ENCODE measurements around the gene LEF1. TPM values are rescaled to one million over a fixed set of nuclear protein-coding genes. Genes with fewer than 3 reads are reported as not detected.

LEF1 gene
- total and polyA plus RNA-seq, 9 of the 15 experiments (the other 6 are each of a cell fraction or from before 2014, with no cell fraction given) = 15.1 to 81.1 (median 29.7) TPM

DNA sequence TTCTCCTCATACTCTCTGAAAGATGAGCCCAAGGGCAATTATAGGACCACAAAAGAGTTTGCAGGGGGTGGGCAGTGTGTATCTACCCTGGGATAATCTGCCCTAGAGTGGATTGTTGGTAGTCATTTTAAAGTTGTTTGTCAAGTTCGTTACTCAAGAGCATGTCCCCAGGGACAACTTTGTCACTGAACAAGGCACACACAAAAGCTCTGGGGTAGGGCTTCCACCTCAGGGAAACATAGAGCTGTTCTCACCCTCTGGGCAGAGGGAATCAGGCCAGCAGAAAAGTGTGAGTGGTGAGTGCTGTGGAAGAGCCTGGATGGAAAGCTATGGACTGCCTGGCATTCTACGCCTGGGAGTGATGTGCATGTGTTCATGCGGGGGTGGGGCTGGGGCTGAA is 23.3 kb upstream of the LEF1 start:
- H3K36me3 ChIP-seq (ENCODE audit: control insufficient read depth, insufficient read depth, low read length) = no peaks in the 10 kb centered on the region
- no peak overlapping the region for H3K27ac ChIP-seq (ENCODE audit: extremely low read depth, low read depth, low read length)
- H3K4me1 ChIP-seq (replicated peaks in 1 of 2; ENCODE audit: control insufficient read depth in 2 of 2, insufficient read depth in 2 of 2, low read length in 2 of 2) = no peaks in the 10 kb centered on the region
- no peak for TF ChIP-seq ZBTB7A (IDR thresholded peaks at IDR 0.05; ENCODE audit: borderline replicate concordance, control insufficient read depth, low read depth, low read length)
- no peak for TF ChIP-seq MYBL2 (IDR thresholded peaks at IDR 0.05; ENCODE audit: low read depth)
- no peak for TF ChIP-seq MYBL2 (CRISPR knock-in tag; IDR thresholded peaks at IDR 0.05; ENCODE audit: borderline replicate concordance)
- no peak for TF ChIP-seq ZNF121 (CRISPR knock-in tag; conservative IDR thresholded peaks at IDR 0.05)
- no peak for TF ChIP-seq PHF21A (IDR thresholded peaks at IDR 0.05; ENCODE audit: borderline replicate concordance, low read depth)
- TF ChIP-seq RBM14 (IDR thresholded peaks at IDR 0.05; ENCODE audit: borderline replicate concordance, insufficient read depth, low read depth, low read length) = no peak
- no peak for TF ChIP-seq HDAC8 (tag; IDR thresholded peaks at IDR 0.05)
- no peak for TF ChIP-seq SOX6 (IDR thresholded peaks at IDR 0.05)
- TF ChIP-seq CREB3L1 (IDR thresholded peaks at IDR 0.05; ENCODE audit: borderline replicate concordance, low read depth) = no peak
- no peak for TF ChIP-seq PTRF (tag; IDR thresholded peaks at IDR 0.05)
- no peaks in the 10 kb centered on the region for H3K9me1 ChIP-seq (ENCODE audit: control insufficient read depth, insufficient read depth, low read length)
- no peak overlapping the region for H3K4me3 ChIP-seq
- no peaks in the 10 kb centered on the region for H3K79me2 ChIP-seq (ENCODE audit: control insufficient read depth, insufficient read depth, low read length)
- no TSS peak for BruUV-seq (replicated peaks)
- ATAC-seq (no peak; the same call in 1 of the 3 replicates), DNase-seq (ENCODE audit: extremely low read depth in 1 of 4, low spot score in 3 of 4) (no peak), FAIRE-seq (no peak)
- no peak overlapping the region for H3K9ac ChIP-seq (ENCODE audit: insufficient read depth in 1 of 2, low read depth in 2 of 2, low read length in 2 of 2)
- no peaks in the 10 kb centered on the region for H4K20me1 ChIP-seq (replicated peaks; ENCODE audit: control insufficient read depth, insufficient read depth, low read length)
- in situ Hi-C loops (cut with MboI) = no loop called here
- POLR2A ChIA-PET = no interaction called here
- H3K9me3 ChIP-seq (replicated peaks; ENCODE audit: control insufficient read depth, insufficient read depth, low read depth, low read length) = no peaks in the 10 kb centered on the region
- H3K27me3 ChIP-seq (ENCODE audit: control insufficient read depth in 2 of 2, insufficient read depth in 2 of 2, low read length in 2 of 2) = no peaks in the 10 kb centered on the region
- no peak overlapping the region for H3K4me2 ChIP-seq (ENCODE audit: insufficient read depth, low read length)
- no peak overlapping the region for H2AFZ ChIP-seq (ENCODE audit: low read depth, low read length)
- WGBS (ENCODE audit: insufficient coverage, low coverage, missing lambda C conversion rate) = 17% methylated on average over 3 of the region's 3 CpGs
- intact Hi-C loops (cut with micrococcal nuclease) = no loop called here
- CTCF ChIA-PET (ENCODE audit: low intra/inter-chr PET ratio) = no interaction called here

Measured in K562 (cell line).